ENCODE data around the gene PRSS33. TPM values are rescaled to one million over a fixed set of nuclear protein-coding genes. Genes with fewer than 3 reads are reported as not detected.

The PRSS33 gene
- total RNA-seq, 1 donor = not detected

DNA sequence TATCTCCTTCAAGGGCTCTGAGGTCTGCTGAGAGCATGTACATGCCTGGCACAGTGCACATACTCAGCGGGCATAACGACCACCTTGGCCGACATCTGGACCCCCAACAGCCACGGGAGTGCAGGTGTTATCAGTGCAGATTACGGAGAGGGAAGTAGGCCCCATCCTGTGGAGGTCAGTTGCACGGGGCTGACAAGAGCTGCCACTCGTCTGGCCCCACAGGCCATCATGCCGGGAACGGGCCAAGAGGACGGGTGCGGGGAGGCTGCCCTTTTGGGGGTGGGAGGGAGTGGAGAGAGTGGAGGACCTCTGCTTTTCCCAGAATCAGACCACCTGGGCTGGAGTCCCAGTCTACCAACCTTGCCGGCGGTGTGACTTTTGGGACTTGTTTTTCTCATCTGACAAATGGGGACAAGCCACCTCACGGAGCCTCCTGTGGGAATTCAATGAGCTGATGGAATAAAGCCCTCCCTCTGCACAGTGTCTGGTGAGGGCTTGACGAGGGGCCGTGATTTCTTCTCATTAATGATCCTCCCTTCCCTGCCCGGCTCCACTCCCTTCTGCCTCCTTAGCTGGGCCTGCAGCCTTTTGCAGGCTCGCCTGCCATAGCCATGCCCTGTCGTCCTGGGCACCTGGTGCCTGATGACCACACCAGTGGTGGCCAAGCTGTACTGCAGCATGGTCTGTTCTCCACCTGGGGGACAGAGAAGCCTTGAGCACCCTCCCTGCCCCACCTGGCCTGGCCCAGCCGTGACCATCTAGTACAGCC lies 4.6 kb downstream of the PRSS33 start:
- no peak for DNase-seq (ENCODE audit: low read depth)
- TF ChIP-seq, protein P1, sequence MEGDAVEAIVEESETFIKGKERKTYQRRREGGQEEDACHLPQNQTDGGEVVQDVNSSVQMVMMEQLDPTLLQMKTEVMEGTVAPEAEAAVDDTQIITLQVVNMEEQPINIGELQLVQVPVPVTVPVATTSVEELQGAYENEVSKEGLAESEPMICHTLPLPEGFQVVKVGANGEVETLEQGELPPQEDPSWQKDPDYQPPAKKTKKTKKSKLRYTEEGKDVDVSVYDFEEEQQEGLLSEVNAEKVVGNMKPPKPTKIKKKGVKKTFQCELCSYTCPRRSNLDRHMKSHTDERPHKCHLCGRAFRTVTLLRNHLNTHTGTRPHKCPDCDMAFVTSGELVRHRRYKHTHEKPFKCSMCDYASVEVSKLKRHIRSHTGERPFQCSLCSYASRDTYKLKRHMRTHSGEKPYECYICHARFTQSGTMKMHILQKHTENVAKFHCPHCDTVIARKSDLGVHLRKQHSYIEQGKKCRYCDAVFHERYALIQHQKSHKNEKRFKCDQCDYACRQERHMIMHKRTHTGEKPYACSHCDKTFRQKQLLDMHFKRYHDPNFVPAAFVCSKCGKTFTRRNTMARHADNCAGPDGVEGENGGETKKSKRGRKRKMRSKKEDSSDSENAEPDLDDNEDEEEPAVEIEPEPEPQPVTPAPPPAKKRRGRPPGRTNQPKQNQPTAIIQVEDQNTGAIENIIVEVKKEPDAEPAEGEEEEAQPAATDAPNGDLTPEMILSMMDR (IDR thresholded peaks at IDR 0.05; ENCODE audit: insufficient read depth, low read depth, low read length) = no peak
- no peak overlapping the region for H3K4me3 ChIP-seq (ENCODE audit: low read depth, low read length)

DNA sequence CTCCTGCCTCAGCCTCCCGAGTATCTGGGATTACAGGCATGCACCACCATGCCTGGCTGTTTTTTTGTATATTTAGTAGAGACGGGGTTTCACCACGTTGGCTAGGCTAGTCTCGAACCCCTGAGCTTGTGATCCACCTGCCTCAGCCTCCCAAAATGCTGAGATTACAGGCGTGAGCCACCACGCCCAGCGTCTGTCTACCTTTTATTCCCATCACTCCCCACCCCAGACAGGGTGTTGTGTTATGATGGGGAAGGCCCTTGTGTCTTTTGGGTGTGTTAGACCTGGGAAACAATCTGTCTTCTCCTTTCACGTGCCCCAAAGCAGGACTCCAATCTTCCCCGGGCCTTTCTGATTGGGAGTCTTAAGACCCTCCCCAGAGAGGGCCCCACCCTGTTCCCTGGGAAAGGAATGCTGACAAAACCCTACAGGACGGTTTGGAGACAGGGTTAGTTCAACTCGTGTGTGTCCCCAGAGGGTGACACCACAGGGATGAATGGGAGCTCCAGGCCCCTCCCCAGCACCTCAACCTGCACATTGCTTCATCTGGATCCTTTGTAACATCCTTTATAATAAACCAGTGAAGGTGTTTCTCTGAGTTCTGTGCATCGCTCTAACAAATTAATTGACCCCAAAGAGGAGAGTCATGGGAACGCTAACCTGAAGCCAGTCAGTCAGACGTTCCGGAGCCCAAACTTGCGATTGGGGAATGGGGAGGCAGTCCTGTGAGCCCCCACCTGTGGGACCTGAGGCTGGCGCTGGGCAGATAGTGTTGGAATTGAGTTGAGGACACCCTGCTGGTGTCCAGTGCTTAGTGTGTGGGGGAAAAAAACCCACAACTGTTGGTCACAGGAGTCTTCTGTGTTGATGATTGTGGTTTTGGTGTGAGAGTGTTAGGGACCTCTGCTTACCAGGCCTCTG lies 7.1 kb downstream of the PRSS33 start:
- DNase-seq (ENCODE audit: low read depth) = no peak
- TF ChIP-seq, protein P1 (IDR thresholded peaks at IDR 0.05; ENCODE audit: insufficient read depth, low read depth, low read length) = no peak
- H3K4me3 ChIP-seq (ENCODE audit: low read depth, low read length) = no peak overlapping the region

DNA sequence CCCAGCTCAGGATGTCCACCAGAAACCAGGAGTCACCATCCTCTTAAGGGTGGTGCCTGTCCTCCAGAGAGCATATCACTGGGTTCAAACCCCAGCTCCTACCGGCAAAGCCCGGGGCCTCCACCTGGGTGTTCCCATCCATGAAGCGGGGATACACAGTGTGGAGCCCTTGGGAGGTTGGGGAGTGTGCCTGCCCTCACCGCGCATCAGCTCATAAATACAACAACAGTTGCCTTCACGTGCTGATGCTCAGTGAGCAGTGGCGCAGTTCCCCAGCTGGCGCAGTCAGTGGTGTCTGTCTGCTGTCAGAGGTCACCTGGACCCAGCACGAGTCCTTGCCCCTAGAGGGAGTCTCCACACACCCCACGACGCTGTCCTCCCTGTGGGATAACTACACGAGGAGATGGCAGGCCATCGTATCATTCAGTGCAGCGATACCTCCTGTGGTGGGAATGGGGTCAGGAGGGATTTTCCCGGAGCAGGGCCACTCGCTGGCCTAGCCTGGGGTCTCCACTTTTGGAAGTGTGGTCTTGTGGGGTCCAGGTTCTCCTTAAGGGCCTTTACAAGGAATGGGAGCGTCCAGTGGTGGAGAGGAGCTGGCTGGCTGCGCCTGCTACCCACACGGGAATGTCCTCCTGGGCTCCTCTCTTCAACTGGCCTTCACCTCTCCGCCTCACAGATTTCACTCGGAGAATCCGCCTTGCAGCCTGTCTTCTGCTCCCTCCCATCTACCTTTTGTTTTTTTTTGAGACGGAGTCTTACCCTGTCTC lies 8.0 kb downstream of the PRSS33 start:
- no peak for DNase-seq (ENCODE audit: low read depth)
- TF ChIP-seq, protein P1 (IDR thresholded peaks at IDR 0.05; ENCODE audit: insufficient read depth, low read depth, low read length) = no peak
- H3K4me3 ChIP-seq (ENCODE audit: low read depth, low read length) = no peak overlapping the region

DNA sequence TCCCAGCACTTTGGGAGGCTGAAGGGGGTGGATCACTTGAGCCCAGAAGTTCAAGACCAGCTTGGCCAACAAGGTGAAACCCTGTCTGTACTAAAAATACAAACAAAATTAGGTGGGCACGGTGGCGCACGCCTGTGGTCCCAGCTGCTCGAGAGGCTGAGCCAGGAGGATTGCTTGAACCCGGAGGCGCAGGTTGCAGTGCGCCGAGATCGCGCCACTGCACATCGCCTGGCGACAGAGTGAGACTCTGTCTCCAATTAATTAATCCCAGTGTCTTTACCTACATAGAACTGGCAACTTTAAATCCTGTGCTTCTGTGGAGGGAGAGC lies 8.8 kb downstream of the PRSS33 start:
- TF ChIP-seq, protein P1 (IDR thresholded peaks at IDR 0.05; ENCODE audit: insufficient read depth, low read depth, low read length) = no peak
- H3K4me3 ChIP-seq (ENCODE audit: low read depth, low read length) = peak overlapping the region; percentile 98

DNA sequence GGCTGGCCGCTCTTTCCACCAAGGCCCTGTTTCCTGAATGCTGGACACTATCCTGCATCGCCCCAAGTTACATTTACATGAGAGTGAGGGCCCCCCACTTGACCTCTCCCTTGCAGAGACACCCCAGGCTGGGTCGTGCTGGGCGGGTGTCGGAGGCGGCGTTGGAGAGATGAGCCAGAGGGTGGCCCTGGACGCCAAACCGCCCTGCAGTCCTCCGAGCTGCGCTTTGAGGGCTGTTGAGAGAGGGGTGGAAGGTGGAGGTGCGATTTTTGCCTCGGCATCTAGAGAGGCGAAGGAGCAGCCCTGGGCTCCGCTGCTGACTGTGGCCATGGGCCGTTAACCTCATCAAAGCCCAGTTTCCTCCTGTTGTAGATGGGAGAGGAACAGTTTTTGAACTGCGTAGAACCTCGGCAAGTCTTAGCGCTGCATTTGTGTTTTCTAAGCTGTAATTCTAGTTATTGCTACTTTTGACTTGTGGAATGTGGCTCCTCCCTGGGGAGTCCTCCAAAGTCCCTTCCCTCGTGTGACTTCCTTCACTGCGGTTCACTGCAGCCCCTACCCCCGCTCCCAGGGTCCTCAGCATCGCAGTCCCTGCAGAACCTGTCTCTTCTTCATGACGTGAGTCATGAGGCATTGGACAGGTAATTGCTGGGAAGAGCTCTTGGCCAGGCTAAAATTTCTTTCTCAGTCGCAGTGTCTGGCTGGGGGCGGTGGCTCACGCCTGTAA lies 9.3 kb downstream of the PRSS33 start:
- DNase-seq (ENCODE audit: low read depth) = no peak
- peak overlapping the region; percentile 98 for H3K4me3 ChIP-seq (ENCODE audit: low read depth, low read length)
- TF ChIP-seq, protein P1 (IDR thresholded peaks at IDR 0.05; ENCODE audit: insufficient read depth, low read depth, low read length) = no peak

More for the DNA sequence above, 8.8 kb downstream of the PRSS33 start:
- no peak for DNase-seq (ENCODE audit: low read depth)
